ENCODE measurements around the gene MEIS2.

The MEIS2 gene

DNA sequence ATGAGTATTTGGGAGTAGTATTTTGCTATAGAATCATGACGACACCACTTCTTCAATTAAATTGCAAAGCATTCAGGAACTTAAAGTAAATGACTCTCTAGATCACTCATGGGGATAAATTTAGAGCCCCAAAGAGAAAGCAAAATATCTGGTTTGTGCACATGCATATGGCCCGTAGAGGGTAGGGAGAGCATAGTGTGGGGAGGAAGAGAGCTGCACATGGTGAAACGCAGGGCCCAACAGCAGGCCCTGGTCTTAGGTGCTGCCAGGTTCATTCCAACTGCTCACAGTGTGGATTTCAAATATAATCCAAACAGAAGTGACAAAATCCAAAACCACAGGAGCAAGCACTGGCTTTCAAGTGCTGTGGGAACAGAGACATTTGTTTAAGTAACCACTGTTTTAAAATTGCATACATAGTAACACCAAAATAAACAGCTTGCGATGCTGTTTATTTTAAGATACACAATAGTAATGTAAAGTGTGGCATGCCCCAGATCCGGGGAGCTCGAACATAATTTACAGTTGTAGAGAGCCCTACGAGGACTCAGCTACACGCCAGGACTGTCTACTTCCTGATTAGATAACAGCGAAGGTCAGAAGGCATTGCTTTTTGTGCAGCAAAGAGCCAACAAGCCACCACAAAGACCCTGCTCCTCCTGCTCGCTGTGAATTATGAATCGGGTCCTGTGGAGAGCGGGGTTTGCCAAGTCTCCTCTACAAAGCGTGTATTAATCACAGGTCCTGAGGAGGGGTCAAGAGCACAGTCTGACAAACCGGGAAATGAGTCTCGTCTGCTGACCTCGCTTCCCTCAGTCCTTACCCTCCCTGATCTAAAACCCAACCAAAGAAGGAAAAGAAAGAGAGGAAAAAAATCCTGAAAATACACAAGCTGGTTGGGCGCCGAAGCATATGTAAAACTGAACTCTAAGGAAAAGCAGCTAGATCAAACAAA, 80.6 kb downstream of the MEIS2 start:
- no peaks in the 10 kb centered on the region for H3K9me3 ChIP-seq (ENCODE audit: control insufficient read depth, low read length)
- peak overlapping the region; percentile 73 for H3K27ac ChIP-seq (ENCODE audit: low read depth, low read length, severe bottlenecking)
- WGBS, 2 experiments (ENCODE audit: insufficient coverage in 2 of 2): 79 to 86% methylated on average over 8 to 11 of the region's 18 CpGs
- H3K36me3 ChIP-seq (ENCODE audit: control insufficient read depth, insufficient read depth, low read length): peaks cover 32% of the 10 kb centered on the region
- H3K4me3 ChIP-seq (ENCODE audit: extremely low read depth, insufficient read depth, low read length, poor library complexity, severe bottlenecking): no peak overlapping the region
- H3K4me1 ChIP-seq (ENCODE audit: control insufficient read depth, insufficient read depth, low read length, poor library complexity, severe bottlenecking): peaks cover 20% of the 10 kb centered on the region

DNA sequence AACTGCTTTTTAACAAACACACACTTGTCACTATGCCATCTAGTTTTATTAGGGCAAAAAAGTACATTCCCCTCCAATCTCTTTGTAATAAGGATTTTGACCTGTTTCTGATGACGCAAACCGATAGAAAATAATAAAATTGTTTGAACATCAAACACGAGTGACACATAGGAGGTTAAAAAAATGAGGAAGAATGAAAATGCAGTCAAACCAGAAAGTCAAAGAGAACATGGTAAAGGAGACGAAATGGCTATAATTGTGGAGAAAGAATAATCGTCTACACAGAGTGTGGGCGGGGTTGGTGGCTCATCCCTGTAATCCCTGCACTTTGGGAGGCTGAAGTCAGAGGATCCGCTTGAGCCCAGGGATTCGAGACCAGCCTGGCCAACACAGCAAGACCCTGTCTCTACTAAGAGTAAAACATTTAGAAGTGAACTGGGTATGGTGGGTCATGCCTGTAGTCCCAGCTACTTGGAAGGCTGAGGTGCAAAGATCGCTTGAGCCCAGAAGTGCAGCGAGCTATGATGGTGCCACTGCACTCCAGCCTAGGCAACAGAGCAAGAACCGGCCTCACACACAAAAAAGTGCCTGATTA, 83.2 kb downstream of the MEIS2 start:
- Histone ChIP-seq H3K36me3 (ENCODE audit: control insufficient read depth, insufficient read depth, low read length) (peaks cover 24% of the 10 kb centered on the region), H3K27ac (ENCODE audit: low read depth, low read length, severe bottlenecking) (no peak overlapping the region), H3K9me3 (ENCODE audit: control insufficient read depth, low read length) (no peaks in the 10 kb centered on the region), H3K4me3 (ENCODE audit: extremely low read depth, insufficient read depth, low read length, poor library complexity, severe bottlenecking) (no peak overlapping the region), H3K4me1 (ENCODE audit: control insufficient read depth, insufficient read depth, low read length, poor library complexity, severe bottlenecking) (peaks cover 30% of the 10 kb centered on the region)
- 94 to 97% methylated on average over 7 to 9 of the region's 11 CpGs for WGBS, 2 experiments (ENCODE audit: insufficient coverage in 2 of 2)

DNA sequence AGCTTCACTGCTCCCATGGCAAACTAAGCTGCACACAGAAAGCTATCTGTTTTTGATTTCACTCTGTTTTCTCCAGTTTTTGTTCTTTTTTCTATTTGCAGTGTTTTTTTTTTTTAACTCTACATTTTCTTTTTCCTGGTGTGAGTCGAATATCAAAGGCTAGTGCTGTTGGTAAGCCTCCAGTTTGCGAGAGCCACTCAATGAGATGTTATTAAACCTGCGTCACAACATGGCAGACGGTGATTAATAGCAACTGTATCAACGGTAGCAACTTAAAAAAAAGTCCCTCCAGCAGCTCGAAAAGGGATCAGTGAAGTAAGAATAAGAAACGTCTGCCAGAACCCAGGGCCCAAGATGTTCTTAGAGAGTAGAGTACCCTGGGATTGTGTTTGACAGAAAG, 84.1 kb downstream of the MEIS2 start:
- Histone ChIP-seq H3K4me1 (ENCODE audit: control insufficient read depth, insufficient read depth, low read length, poor library complexity, severe bottlenecking) (peaks cover 30% of the 10 kb centered on the region), H3K36me3 (ENCODE audit: control insufficient read depth, insufficient read depth, low read length) (peaks cover 22% of the 10 kb centered on the region), H3K4me3 (ENCODE audit: extremely low read depth, insufficient read depth, low read length, poor library complexity, severe bottlenecking) (no peak overlapping the region), H3K27ac (ENCODE audit: low read depth, low read length, severe bottlenecking) (peak overlapping the region; percentile 2), H3K9me3 (ENCODE audit: control insufficient read depth, low read length) (no peaks in the 10 kb centered on the region)
- 72 to 95% methylated on average over 4 to 5 of the region's 7 CpGs for WGBS, 2 experiments (ENCODE audit: insufficient coverage in 2 of 2)

DNA sequence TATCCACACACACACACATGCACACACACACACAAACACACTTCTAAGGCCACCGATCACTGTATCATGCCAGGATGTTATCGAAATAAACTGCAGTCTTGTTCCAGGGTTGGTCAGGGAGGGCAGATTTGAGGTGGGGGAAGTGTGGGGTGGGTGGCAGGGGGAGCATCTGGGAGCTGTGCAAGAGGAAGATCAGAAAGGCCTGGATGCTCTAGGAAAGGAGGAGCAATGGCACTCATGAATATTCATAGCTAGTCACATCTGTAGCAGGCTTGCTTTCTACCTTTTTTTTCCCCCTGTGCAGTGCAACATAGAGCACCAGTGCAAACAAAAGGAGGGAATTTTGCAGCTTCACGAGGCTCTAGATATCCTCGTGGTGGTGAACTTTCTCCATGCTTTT, 84.9 kb downstream of the MEIS2 start:
- H3K27ac ChIP-seq (ENCODE audit: low read depth, low read length, severe bottlenecking): peak overlapping the region; percentile 20

DNA sequence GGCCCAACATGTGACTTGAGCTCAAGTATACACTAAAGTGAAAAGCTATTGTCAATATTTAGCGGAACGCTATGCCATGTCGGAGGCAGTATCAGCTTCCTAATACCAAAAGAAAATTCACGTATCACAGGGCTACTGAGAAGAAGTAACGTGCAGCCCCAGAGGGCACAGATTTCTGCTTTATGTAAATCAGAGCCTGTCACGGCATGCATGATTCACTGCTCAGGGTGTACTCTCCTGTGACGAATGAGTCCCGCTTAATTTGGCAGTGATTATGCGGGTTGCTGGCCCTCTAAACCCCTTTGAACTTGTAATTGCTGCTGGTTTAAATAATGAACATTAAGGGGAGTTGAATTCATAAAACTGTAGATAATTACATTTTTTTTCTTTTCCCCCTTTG, 85.3 kb downstream of the MEIS2 start:
- peaks cover 19% of the 10 kb centered on the region for H3K36me3 ChIP-seq (ENCODE audit: control insufficient read depth, insufficient read depth, low read length)
- H3K9me3 ChIP-seq (ENCODE audit: control insufficient read depth, low read length): no peaks in the 10 kb centered on the region
- WGBS, 2 experiments (ENCODE audit: insufficient coverage in 2 of 2): 80 to 81% methylated on average over 9 of the region's 9 CpGs
- H3K4me1 ChIP-seq (ENCODE audit: control insufficient read depth, insufficient read depth, low read length, poor library complexity, severe bottlenecking): peaks cover 26% of the 10 kb centered on the region
- H3K27ac ChIP-seq (ENCODE audit: low read depth, low read length, severe bottlenecking): peak overlapping the region; percentile 20
- H3K4me3 ChIP-seq (ENCODE audit: extremely low read depth, insufficient read depth, low read length, poor library complexity, severe bottlenecking): no peak overlapping the region

More for the DNA sequence above, 84.9 kb downstream of the MEIS2 start:
- H3K4me1 ChIP-seq (ENCODE audit: control insufficient read depth, insufficient read depth, low read length, poor library complexity, severe bottlenecking): peaks cover 30% of the 10 kb centered on the region
- H3K4me3 ChIP-seq (ENCODE audit: extremely low read depth, insufficient read depth, low read length, poor library complexity, severe bottlenecking): no peak overlapping the region
- H3K9me3 ChIP-seq (ENCODE audit: control insufficient read depth, low read length): no peaks in the 10 kb centered on the region
- H3K36me3 ChIP-seq (ENCODE audit: control insufficient read depth, insufficient read depth, low read length): peaks cover 19% of the 10 kb centered on the region
- WGBS, 2 experiments (ENCODE audit: insufficient coverage in 2 of 2): 100% methylated on average over 1 of the region's 4 CpGs; no CpG with 5 or more reads in 1 of the 2 experiments

DNA sequence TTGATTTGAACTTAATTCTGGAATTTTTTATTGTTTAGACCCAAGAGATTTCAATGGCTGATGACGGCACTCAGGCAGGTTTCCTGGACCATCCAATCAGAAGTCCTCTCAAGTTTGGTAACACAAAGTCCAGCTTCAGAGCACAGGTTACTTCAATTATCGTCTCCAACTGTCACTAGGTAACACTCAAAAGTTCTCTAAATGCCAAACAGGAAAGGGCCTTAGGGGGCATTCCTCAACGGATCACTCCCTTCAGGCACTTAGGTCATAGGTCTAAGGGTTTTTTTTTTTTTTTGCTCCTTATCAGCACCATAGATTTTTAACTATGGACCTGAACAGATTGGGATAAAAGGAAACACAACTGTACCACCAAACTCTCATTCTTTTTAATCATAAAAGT, 85.8 kb downstream of the MEIS2 start:
- WGBS, 2 experiments (ENCODE audit: insufficient coverage in 2 of 2): 82 to 100% methylated on average over 2 of the region's 3 CpGs
- Histone ChIP-seq H3K27ac (ENCODE audit: low read depth, low read length, severe bottlenecking) (peak overlapping the region; percentile 20), H3K4me3 (ENCODE audit: extremely low read depth, insufficient read depth, low read length, poor library complexity, severe bottlenecking) (no peak overlapping the region), H3K36me3 (ENCODE audit: control insufficient read depth, insufficient read depth, low read length) (peaks cover 19% of the 10 kb centered on the region), H3K4me1 (ENCODE audit: control insufficient read depth, insufficient read depth, low read length, poor library complexity, severe bottlenecking) (peaks cover 23% of the 10 kb centered on the region), H3K9me3 (ENCODE audit: control insufficient read depth, low read length) (no peaks in the 10 kb centered on the region)

DNA sequence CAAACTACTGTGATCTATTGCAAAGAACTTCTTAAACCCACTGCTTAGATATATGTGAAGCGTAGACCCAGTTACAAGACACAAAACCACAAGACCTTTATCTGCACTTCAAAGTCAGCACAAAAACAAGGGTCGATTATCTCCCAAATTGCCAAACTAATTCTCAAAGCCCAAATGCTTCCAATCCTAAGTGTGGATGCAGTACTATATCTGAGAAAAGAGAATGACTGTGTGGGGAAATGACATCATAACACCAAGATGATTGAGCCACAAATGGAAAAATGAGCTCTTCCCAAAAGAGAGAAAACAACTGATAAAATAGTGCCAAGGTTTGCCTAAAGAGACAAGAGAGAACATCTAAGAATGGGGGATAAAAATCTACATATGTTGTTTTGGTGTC, 86.2 kb downstream of the MEIS2 start:
- WGBS, 2 experiments (ENCODE audit: insufficient coverage in 2 of 2): no CpG with 5 or more reads among the region's 2 CpGs
- Histone ChIP-seq H3K27ac (ENCODE audit: low read depth, low read length, severe bottlenecking) (peak overlapping the region; percentile 20), H3K36me3 (ENCODE audit: control insufficient read depth, insufficient read depth, low read length) (peaks cover 19% of the 10 kb centered on the region), H3K9me3 (ENCODE audit: control insufficient read depth, low read length) (no peaks in the 10 kb centered on the region), H3K4me3 (ENCODE audit: extremely low read depth, insufficient read depth, low read length, poor library complexity, severe bottlenecking) (no peak overlapping the region), H3K4me1 (ENCODE audit: control insufficient read depth, insufficient read depth, low read length, poor library complexity, severe bottlenecking) (peaks cover 23% of the 10 kb centered on the region)

DNA sequence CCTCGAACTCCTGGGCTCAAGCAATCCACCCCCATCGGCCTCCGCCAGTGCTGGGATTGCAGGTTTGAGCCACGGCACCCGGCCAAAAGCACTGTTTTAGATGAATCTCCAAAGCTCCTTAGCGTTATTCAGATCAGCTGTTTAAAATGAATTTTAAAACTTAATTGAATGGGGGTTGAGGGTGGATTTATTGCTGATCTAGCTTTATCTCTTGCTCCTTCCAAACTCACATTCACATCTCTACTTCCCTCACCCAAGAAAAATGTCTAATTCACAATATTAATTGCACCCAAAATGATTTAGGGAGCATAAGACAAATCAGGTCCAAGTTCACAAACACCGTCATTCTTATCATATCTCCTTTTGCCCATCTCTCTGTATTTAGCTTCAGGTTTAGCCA, 89.8 kb downstream of the MEIS2 start:
- Histone ChIP-seq H3K4me1 (ENCODE audit: control insufficient read depth, insufficient read depth, low read length, poor library complexity, severe bottlenecking) (peaks cover 18% of the 10 kb centered on the region), H3K4me3 (ENCODE audit: extremely low read depth, insufficient read depth, low read length, poor library complexity, severe bottlenecking) (no peak overlapping the region)
- 100% methylated on average over 6 of the region's 7 CpGs for WGBS, 2 experiments (ENCODE audit: insufficient coverage in 2 of 2)

DNA sequence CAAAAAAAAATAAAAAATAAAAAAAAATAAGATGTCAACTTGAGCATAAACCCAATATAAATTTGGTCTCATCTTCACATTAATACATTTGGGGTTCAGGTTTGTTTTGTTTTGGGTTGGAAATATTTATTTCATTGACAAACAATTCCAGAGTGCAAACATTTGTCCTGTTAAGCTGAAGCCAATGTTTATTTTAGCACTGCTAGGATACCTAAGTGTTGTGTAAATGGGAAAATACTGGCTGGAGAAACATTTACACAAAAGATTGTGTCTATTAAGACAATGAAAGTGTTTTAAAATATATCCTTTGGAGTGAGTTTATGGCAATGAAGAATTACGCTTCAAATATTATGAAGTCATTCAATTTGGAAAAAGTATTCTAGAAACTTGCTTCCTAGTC, 91.1 kb downstream of the MEIS2 start:
- no peak overlapping the region for H3K4me3 ChIP-seq (ENCODE audit: extremely low read depth, insufficient read depth, low read length, poor library complexity, severe bottlenecking)
- H3K36me3 ChIP-seq (ENCODE audit: control insufficient read depth, insufficient read depth, low read length): peaks cover 27% of the 10 kb centered on the region
- peaks cover 5% of the 10 kb centered on the region for H3K4me1 ChIP-seq (ENCODE audit: control insufficient read depth, insufficient read depth, low read length, poor library complexity, severe bottlenecking)
- H3K27ac ChIP-seq (ENCODE audit: low read depth, low read length, severe bottlenecking): no peak overlapping the region
- no peaks in the 10 kb centered on the region for H3K9me3 ChIP-seq (ENCODE audit: control insufficient read depth, low read length)
- no CpG with 5 or more reads among the region's 1 CpG for WGBS, 2 experiments (ENCODE audit: insufficient coverage in 2 of 2)

More for the DNA sequence above, 89.8 kb downstream of the MEIS2 start:
- H3K9me3 ChIP-seq (ENCODE audit: control insufficient read depth, low read length): no peaks in the 10 kb centered on the region
- H3K27ac ChIP-seq (ENCODE audit: low read depth, low read length, severe bottlenecking): no peak overlapping the region
- peaks cover 14% of the 10 kb centered on the region for H3K36me3 ChIP-seq (ENCODE audit: control insufficient read depth, insufficient read depth, low read length)

DNA sequence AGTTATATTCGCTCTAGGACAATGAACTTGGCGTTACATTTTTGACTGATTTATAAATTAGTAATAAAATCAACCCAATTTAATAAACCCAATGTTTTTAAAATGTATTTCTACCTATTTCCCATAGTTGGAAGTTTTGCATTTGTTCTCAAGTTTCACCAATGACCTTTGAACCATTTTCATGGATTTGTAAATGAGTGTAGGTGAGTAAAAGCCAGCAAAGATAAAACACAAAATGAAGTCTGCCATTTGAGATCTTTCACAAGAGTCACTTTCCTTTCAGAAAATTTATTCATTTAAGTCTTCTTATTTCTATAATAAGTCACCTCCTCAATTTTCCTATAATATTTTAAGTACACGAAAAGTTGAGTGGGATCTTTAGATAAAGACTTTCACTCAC, 92.1 kb downstream of the MEIS2 start:
- H3K4me1 ChIP-seq (ENCODE audit: control insufficient read depth, insufficient read depth, low read length, poor library complexity, severe bottlenecking): no peaks in the 10 kb centered on the region
- WGBS, 2 experiments (ENCODE audit: insufficient coverage in 2 of 2): no CpG with 5 or more reads among the region's 3 CpGs

DNA sequence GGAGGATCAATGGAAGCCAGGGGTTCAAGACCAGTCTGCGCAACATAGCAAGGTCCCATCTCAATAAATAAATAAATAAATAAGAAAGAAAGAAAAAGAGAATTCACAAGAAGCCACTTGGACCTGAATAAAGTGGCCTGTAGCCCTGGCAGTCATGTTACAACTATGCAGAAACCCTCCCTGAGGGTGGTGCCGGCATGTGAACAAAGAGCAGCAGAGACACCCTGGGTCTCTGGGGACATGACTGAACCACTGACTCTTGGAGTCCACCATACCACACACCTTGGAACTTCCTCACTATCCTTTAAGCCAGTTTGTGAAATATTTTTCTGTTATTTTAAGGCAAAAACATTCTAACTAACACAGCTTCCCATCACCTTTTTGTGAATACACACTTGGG, 93.0 kb downstream of the MEIS2 start:
- Histone ChIP-seq H3K27ac (ENCODE audit: low read depth, low read length, severe bottlenecking) (no peak overlapping the region), H3K4me3 (ENCODE audit: extremely low read depth, insufficient read depth, low read length, poor library complexity, severe bottlenecking) (no peak overlapping the region), H3K4me1 (ENCODE audit: control insufficient read depth, insufficient read depth, low read length, poor library complexity, severe bottlenecking) (peaks cover 3% of the 10 kb centered on the region), H3K9me3 (ENCODE audit: control insufficient read depth, low read length) (no peaks in the 10 kb centered on the region), H3K36me3 (ENCODE audit: control insufficient read depth, insufficient read depth, low read length) (peaks cover 28% of the 10 kb centered on the region)
- 100% methylated on average over 1 of the region's 2 CpGs; no CpG with 5 or more reads in 1 of the 2 experiments for WGBS, 2 experiments (ENCODE audit: insufficient coverage in 2 of 2)

More for the DNA sequence above, 92.1 kb downstream of the MEIS2 start:
- Histone ChIP-seq H3K27ac (ENCODE audit: low read depth, low read length, severe bottlenecking) (no peak overlapping the region), H3K4me3 (ENCODE audit: extremely low read depth, insufficient read depth, low read length, poor library complexity, severe bottlenecking) (no peak overlapping the region), H3K36me3 (ENCODE audit: control insufficient read depth, insufficient read depth, low read length) (peaks cover 30% of the 10 kb centered on the region), H3K9me3 (ENCODE audit: control insufficient read depth, low read length) (no peaks in the 10 kb centered on the region)

All from mesodermal cell (in vitro differentiated cells).